Mucosa of rectum (tissue), 2 donors: ENCODE results near the gene NCDN.

Experiments
- H3K27ac ChIP-seq, 2 donors: one replicate each; pipeline ENCODE4 v1.7.0; 2013; ENCODE audit warnings: inconsistent platforms in 2 of 2, low read depth in 2 of 2, low read length in 2 of 2
- H3K27me3 ChIP-seq, 2 donors: one replicate each; pipeline ENCODE4 v1.7.0; 2013; ENCODE audit warnings: low read length in 2 of 2; ENCODE audit not compliant: control insufficient read depth in 2 of 2, insufficient read depth in 2 of 2
- H3K36me3 ChIP-seq, 2 donors: one replicate each; pipeline ENCODE4 v1.7.0; 2013; ENCODE audit warnings: low read length in 2 of 2; ENCODE audit not compliant: control insufficient read depth in 2 of 2, insufficient read depth in 2 of 2
- H3K4me1 ChIP-seq, 2 donors: one replicate each; pipeline ENCODE4 v1.7.0; 2013; ENCODE audit warnings: low read length in 2 of 2, mild to moderate bottlenecking in 1 of 2; ENCODE audit not compliant: control insufficient read depth in 2 of 2, insufficient read depth in 2 of 2
- H3K4me3 ChIP-seq, 2 donors: one replicate each; pipeline ENCODE4 v1.7.0; 2013; ENCODE audit warnings: low read length in 2 of 2
- H3K9ac ChIP-seq, 2 donors: one replicate each; pipeline ENCODE4 v1.7.0; 2013; ENCODE audit warnings: low read length in 2 of 2, low read depth in 1 of 2, mild to moderate bottlenecking in 1 of 2
- H3K9me3 ChIP-seq, 2 donors: one replicate each; pipeline ENCODE4 v1.7.0; 2013; ENCODE audit warnings: low read length in 2 of 2; ENCODE audit not compliant: control insufficient read depth in 2 of 2
- donor health status: healthy.
- donor health status: Normal muscosa, but diverticular disease.

NCDN gene

GRCh38 chr1:35561297-35561971, 3.8 kb downstream of the NCDN start:
- Histone ChIP-seq H3K4me1 (peaks cover 3 to 8% of the 10 kb centered on the region in 2 donors), H3K27ac (no peak overlapping the region), H3K27me3 (no peaks in the 10 kb centered on the region), H3K36me3 (peaks cover 0 to 3% of the 10 kb centered on the region in 2 donors), H3K9me3 (no peaks in the 10 kb centered on the region), H3K4me3 (no peak overlapping the region), H3K9ac (no peak overlapping the region)

- Histone ChIP-seq H3K27ac (no peak overlapping the region), H3K9me3 (no peaks in the 10 kb centered on the region), H3K4me1 (peaks cover 0 to 6% of the 10 kb centered on the region in 2 donors), H3K36me3 (peaks cover 0 to 3% of the 10 kb centered on the region in 2 donors), H3K9ac (no peak overlapping the region), H3K27me3 (no peaks in the 10 kb centered on the region), H3K4me3 (no peak overlapping the region)
Observed at GRCh38 chr1:35561972-35562680, 4.5 kb downstream of the NCDN start.

GRCh38 chr1:35563166-35563565, 5.6 kb downstream of the NCDN start:
- no peaks in the 10 kb centered on the region for H3K27me3 ChIP-seq
- no peaks in the 10 kb centered on the region for H3K9me3 ChIP-seq
- no peak overlapping the region for H3K4me3 ChIP-seq
- H3K9ac ChIP-seq: no peak overlapping the region
- peaks cover 0 to 3% of the 10 kb centered on the region in 2 donors for H3K36me3 ChIP-seq
- H3K4me1 ChIP-seq: peaks cover 0 to 2% of the 10 kb centered on the region in 2 donors
- H3K27ac ChIP-seq: no peak overlapping the region

- H3K27ac ChIP-seq: no peak overlapping the region
- H3K36me3 ChIP-seq: peaks cover 0 to 3% of the 10 kb centered on the region in 2 donors
Observed at GRCh38 chr1:35564037-35564883, 6.7 kb downstream of the NCDN start.

GRCh38 chr1:35564884-35565741, 7.5 kb downstream of the NCDN start:
- H3K4me3 ChIP-seq: no peak overlapping the region
- no peak overlapping the region for H3K9ac ChIP-seq
- H3K4me1 ChIP-seq: no peaks in the 10 kb centered on the region
- no peak overlapping the region for H3K27ac ChIP-seq
- H3K36me3 ChIP-seq: peaks cover 0 to 3% of the 10 kb centered on the region in 2 donors
- H3K27me3 ChIP-seq: no peaks in the 10 kb centered on the region
- no peaks in the 10 kb centered on the region for H3K9me3 ChIP-seq

More at GRCh38 chr1:35564037-35564883, 6.7 kb downstream of the NCDN start:
- no peaks in the 10 kb centered on the region for H3K9me3 ChIP-seq
- no peak overlapping the region for H3K4me3 ChIP-seq
- no peaks in the 10 kb centered on the region for H3K4me1 ChIP-seq
- no peaks in the 10 kb centered on the region for H3K27me3 ChIP-seq
- H3K9ac ChIP-seq: no peak overlapping the region

- Histone ChIP-seq H3K27me3 (peaks cover 0 to 3% of the 10 kb centered on the region in 2 donors), H3K4me3 (no peak overlapping the region), H3K4me1 (no peaks in the 10 kb centered on the region), H3K27ac (no peak overlapping the region), H3K36me3 (peaks cover 0 to 3% of the 10 kb centered on the region in 2 donors), H3K9me3 (no peaks in the 10 kb centered on the region), H3K9ac (no peak overlapping the region)
Observed at GRCh38 chr1:35565742-35566133, 8.1 kb downstream of the NCDN start.

GRCh38 chr1:35567947-35568558, 10.5 kb downstream of the NCDN start:
- peaks cover 18 to 19% of the 10 kb centered on the region in 2 donors for H3K27me3 ChIP-seq

GRCh38 chr1:35568975-35569395, 11.4 kb downstream of the NCDN start:
- Histone ChIP-seq H3K4me1 (peaks cover 0 to 5% of the 10 kb centered on the region in 2 donors), H3K27me3 (peaks cover 18 to 23% of the 10 kb centered on the region in 2 donors), H3K27ac (no peak overlapping the region), H3K9me3 (no peaks in the 10 kb centered on the region), H3K9ac (no peak overlapping the region), H3K4me3 (no peak overlapping the region), H3K36me3 (peaks cover 0 to 3% of the 10 kb centered on the region in 2 donors)

More at GRCh38 chr1:35567947-35568558, 10.5 kb downstream of the NCDN start:
- H3K4me3 ChIP-seq: no peak overlapping the region
- peaks cover 0 to 3% of the 10 kb centered on the region in 2 donors for H3K4me1 ChIP-seq
- H3K36me3 ChIP-seq: peaks cover 0 to 3% of the 10 kb centered on the region in 2 donors
- no peak overlapping the region for H3K27ac ChIP-seq
- no peak overlapping the region for H3K9ac ChIP-seq
- no peaks in the 10 kb centered on the region for H3K9me3 ChIP-seq

GRCh38 chr1:35569936-35570335, 12.3 kb downstream of the NCDN start:
- no peaks in the 10 kb centered on the region for H3K9me3 ChIP-seq
- H3K9ac ChIP-seq: no peak overlapping the region
- peaks cover 0 to 3% of the 10 kb centered on the region in 2 donors for H3K36me3 ChIP-seq
- H3K27ac ChIP-seq: no peak overlapping the region
- peaks cover 18 to 27% of the 10 kb centered on the region in 2 donors for H3K27me3 ChIP-seq
- no peak overlapping the region for H3K4me3 ChIP-seq
- H3K4me1 ChIP-seq: peaks cover 0 to 5% of the 10 kb centered on the region in 2 donors
